GM20431 (cell line): ENCODE data around the gene SRP19.
"Not testable (repeated sequence)": the region's sequence is repeated elsewhere in the genome, so short reads cannot be mapped to it uniquely, and the experiment has no call there.

Experiments used
- in situ Hi-C: fragments of 300-500 bp; cut with MseI, MboI; formaldehyde crosslinking; loops from one replicate; pipeline ENCODE4 v1.15.0; 2020; ENCODE audit warnings: low sequenced_read_pairs; ENCODE audit not compliant: unreplicated experiment

The SRP19 gene

DNA sequence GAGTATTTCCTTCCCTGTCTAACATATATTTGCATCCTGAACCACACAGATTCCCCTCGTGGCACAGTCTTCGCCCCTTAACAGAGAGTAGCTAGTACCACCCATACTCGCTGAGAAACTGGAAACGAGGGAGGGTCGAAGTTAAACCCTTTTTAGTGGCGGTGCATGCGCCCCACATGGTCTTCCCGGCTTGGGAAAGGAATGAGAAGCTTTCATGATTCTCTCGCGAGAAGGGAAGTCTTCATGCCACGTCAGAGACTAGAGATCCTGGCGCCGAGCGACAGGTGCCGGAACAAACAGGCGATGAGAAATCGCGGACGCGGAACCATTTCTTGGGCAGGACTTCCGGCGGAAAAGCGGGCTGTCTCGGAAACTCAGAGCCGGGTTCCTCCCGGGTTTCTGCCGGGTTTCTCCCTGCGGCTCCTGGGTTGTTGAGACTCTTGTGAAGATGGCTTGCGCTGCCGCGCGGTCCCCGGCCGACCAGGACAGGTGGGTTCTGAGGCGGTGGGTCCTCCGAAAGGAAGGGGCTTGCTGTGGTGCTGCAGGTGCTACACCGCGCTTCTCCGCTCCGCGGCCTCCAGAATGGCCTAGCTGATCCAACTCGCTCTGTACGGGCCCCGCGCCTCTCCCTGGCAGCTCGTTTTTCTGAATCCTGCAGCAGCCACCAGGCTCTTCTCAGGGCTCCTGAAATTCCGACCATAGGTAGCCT, at the start of gene SRP19:
Gene SRP19, plus strand, starts transcription at position 359 of the 709 bp plus-strand sequence. Its CDS starts 90 bp downstream, at position 449.
- in situ Hi-C loops, result no loop called here

DNA sequence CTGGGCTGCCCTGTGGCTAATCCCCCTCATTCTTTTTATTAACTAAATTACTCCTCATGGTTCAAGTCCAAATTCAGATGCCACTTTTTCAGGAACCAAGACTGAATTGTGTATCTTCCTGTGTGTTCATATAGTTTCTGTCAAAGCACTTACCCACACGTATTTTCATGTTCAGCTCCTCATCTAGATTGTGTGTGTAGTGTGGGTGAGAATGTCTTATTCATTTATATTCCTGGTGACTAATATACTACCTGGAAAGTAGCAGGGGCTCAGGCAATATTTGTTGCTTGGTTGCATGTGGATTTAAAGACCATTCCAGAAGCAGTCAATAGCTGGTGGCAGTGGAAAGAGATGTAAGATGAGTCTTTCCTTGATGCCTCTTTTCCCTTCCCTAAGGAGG, 48.5 kb upstream of the SRP19 start:
- in situ Hi-C loops, result no loop called here

GRCh38 chr5:112820246-112820645, 40.8 kb upstream of the SRP19 start:
- in situ Hi-C loops, result no loop called here

- in situ Hi-C loops, result no loop called here
Observed at GRCh38 chr5:112822456-112822855, 38.6 kb upstream of the SRP19 start.

DNA sequence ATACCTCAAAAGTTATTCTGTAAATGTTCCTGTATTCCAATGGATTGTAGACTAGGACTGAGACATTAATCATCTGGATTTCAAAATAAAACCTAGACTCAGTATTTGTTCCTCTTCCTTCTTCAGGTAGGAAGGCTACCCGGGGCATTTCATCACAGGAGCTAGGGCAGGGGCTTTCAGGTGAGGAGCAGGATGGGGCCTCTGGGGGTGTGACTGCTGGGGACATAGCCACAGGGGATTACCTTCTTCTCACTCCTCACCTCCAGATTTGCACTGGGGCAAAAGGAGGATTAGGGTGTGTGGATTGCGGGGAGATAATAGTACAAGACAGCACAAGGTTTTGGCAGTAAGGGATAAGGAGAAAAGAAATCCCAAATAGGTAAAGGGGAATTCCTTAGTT, 37.9 kb upstream of the SRP19 start:
- in situ Hi-C loops, result no loop called here

DNA sequence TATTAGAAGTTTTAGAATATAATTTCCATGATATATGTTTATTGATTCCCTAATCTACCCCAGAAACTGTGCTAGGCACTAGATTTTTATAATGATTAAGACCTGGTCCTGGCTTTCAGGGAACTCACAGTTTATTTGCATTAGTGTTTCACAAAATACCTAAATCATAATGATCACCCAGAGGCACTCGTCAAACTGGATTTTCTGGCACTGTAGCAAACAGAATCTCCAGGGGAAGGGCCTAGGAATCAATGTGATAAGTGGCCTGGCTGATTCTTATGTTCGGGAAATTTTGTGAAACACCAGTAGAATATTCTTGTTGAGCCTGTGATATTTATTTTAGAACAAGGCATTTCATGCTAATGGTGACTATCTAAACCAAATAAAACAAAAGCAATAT, 37.4 kb upstream of the SRP19 start:
- in situ Hi-C loops, result no loop called here

- in situ Hi-C loops, result no loop called here
Observed at GRCh38 chr5:112824197-112824596, 36.9 kb upstream of the SRP19 start.

- in situ Hi-C loops, result no loop called here
Observed at GRCh38 chr5:112830378-112830777, 30.7 kb upstream of the SRP19 start.

GRCh38 chr5:112833971-112834370, 27.1 kb upstream of the SRP19 start:
- in situ Hi-C loops, result no loop called here

GRCh38 chr5:112844489-112844888, 16.6 kb upstream of the SRP19 start:
- in situ Hi-C loops, result no loop called here

GRCh38 chr5:112846556-112846955, 14.5 kb upstream of the SRP19 start:
- in situ Hi-C loops, result no loop called here

GRCh38 chr5:112847306-112847705, 13.8 kb upstream of the SRP19 start:
- in situ Hi-C loops, result no loop called here

DNA sequence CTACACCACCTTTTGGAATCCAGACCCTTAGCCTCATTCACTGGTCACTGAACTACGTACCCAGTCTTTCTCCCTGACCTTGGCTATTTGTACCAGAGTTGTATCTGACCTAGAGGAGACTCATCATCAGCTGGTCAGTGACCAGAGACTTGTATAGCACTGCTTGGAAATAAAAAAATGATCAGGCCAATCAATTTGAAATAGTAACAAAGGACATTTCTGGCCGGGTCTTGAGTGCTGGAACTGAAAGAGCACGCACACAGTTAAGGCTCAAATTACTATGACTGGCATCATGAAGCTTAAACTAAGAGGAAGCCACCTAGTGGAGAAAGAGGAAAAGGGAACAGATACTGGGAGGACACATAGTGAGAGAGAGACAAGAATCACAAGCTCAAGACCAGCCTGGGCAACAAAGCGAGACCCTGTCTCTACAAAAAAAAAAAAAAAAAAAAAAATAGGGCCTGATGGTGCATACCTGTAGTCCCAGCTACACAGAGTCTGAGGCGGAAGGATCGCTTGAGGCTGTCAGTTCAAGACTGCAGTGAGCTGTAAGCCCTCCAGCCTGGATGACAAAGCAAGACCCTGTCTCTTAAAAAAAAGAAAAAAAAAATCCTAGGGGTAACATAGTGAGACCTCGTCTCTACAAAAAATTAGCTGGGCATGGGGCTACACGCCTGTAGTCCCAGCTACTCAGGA, 12.8 kb upstream of the SRP19 start:
- in situ Hi-C loops, result no loop called here

- in situ Hi-C loops, result no loop called here
Observed at GRCh38 chr5:112849912-112850311, 11.2 kb upstream of the SRP19 start.

GRCh38 chr5:112854651-112855050, 6.4 kb upstream of the SRP19 start:
- in situ Hi-C loops, result no loop called here

GRCh38 chr5:112857866-112858265, 3.2 kb upstream of the SRP19 start:
- in situ Hi-C loops, result no loop called here

DNA sequence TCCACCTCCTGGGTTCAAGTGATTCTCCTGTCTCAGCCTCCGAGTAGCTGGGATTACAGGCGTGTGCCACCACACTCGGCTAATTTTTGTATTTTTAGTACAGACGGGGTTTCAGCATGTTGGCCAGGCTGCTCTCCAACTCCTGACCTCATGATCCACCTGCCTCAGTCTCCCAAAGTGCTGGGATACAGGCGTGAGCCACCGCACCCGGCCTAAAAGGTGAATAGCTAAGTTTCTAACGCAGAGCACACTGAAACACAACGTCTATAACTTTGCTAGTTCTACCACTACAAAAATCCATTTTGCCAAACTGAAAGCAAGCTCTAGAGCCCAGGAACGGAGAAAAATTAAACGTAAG, 537 bp upstream of the SRP19 start:
- in situ Hi-C loops, result not testable (repeated sequence)

DNA sequence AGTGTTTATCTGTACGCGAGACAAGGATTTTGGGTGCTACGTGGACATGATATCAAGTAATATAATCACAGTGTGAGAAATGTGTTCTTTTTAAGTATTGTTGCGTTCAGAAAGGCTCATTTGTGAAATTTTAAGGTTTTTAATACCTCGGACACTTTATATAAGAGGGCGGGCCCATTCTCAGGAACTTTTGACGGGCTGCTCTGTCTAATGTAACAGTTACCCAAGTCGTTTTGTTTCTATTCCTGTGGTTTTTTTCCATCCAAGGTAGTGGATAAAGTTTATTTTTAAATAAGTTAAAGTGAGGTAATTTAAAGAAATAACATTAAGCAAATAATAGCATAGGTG, 525 bp downstream of the SRP19 start:
- in situ Hi-C loops, result no loop called here

DNA sequence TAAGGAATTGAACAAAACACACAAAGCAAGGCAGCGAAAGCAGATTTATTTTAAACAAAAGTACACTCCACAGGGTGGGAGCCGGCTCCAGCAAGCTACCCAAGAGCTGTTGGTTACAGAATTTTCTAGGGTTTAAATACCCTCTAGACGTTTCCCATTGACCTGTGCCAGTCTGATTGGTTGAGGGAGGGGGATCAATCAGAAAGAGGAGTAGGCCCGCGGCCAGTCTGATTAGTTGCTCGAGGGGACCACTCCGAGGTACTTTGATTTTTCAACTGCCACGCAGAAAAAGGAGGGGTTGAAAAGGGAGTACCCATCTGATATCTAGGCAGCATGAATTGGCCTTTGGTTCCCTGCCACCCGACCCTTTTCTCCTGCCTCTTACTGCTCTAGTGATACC, 998 bp downstream of the SRP19 start:
- in situ Hi-C loops, result no loop called here

DNA sequence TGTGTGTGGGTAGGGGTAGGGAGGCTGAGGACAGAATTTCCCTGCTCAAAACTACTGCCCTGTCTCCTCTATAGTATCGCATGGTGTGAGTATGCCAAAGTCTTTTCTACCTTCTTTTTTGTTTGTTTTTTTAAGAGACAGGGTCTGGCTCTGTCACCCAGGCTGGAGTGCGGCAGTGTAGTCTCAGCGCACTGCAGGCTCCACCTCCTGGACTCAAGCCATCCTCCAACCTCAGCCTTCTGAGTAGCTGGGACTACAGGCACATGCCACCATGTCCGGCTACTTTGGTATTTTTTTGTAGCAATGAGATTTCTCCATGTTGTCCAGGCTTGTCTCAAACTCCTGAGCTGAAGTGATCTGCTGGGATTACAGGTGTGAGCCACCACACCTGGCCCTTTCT, 2.5 kb downstream of the SRP19 start:
- in situ Hi-C loops, result no loop called here

- in situ Hi-C loops, result no loop called here
Observed at GRCh38 chr5:112865128-112865527, 4.0 kb downstream of the SRP19 start.

GRCh38 chr5:112866739-112867138, 5.7 kb downstream of the SRP19 start:
- in situ Hi-C loops, result no loop called here
